HG03139 (cell line): ENCODE measurements around the gene CALML3.

Source experiments
- ATAC-seq: cut with Tn5 transposase; IDR thresholded peaks from one replicate; pipeline ENCODE4 v1.9.1; 2021; ENCODE audit not compliant: unreplicated experiment

The CALML3 gene

DNA sequence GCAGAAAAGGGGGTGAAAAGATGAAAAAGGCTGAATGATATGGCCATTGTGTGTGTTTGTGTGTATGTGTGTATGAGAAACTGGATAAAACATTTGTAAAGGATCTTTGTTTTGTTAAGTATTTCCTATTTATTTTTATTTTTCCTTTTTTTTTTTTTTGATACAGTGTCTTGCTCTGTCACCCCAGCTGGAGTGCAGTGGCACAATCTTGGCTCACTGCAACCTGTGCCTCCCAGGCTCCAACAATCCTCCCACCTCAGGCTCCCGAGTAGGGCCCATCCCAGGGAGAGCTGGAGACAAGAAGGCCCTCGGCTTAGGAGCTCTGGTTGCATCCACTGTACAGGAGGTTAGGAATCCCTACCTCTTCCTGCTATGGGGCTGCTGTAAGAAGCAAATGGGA is 18.5 kb upstream of the CALML3 start:
- no peak for ATAC-seq

DNA sequence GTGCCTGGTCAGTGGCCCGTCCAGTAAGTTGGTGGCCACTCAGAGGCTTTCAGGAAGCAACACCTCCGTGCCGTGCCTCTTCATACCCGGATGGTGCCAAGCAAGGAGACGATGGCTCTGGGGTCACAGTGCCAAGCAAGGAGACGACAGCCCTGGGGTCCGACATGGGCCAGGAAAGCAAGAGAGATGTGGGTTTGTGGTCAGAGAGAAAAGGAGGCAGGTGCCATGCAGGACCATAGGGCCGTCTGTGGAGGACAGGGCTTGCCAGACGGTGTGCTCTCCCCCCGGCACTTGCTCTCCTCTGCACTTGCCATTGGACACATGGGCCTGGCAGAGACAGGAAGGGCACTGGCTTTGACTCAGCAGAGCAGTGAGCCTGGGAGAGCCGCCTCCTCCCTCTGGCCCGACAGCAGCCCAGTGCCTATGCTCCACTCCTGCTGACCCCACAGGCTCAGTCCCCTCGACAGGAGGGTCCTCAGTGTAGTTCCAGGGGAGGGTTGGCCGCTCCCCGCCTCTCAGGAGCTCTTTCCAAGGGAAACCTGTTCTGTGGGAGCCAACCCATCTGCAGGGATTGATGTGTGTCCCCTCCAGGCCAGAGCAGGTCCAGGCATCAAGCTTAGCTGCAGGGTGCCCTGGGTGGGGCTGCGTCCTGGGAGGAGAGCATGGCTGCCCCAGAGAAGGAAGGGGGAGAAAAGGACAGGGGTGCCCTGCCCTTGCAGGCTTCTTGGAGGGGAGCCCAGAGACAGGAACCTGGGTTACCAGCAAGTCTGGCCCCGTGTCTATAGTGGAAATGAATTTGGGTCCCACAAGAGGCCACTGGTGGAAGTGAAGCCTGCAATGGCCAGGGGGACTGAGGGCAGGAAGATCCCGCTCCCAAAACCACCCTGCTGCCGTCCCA is 17.8 kb upstream of the CALML3 start:
- no peak for ATAC-seq

DNA sequence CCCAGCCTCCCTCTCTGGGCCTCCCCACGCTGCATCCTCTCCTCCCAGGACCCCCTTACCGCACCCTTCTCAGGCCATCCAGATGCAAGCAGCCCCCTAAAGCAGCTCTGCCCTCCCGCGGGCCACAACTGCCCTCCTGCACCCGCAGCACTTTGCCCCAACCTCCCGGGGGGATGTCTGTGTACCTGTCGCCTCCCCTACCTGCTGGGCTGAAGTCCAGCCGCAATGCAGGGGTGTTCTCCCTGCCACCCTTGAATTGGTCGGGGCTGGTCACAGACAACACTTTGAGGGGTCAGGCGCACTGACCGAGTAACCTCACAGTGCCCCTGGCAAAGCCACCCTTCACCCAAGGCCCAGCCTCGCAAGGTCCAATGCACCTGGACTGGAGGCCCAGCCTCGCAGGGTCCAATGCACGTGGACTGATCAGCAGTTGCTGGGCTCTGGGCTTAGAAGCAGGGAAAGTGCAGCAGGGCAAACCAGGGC is 17.1 kb upstream of the CALML3 start:
- no peak for ATAC-seq

DNA sequence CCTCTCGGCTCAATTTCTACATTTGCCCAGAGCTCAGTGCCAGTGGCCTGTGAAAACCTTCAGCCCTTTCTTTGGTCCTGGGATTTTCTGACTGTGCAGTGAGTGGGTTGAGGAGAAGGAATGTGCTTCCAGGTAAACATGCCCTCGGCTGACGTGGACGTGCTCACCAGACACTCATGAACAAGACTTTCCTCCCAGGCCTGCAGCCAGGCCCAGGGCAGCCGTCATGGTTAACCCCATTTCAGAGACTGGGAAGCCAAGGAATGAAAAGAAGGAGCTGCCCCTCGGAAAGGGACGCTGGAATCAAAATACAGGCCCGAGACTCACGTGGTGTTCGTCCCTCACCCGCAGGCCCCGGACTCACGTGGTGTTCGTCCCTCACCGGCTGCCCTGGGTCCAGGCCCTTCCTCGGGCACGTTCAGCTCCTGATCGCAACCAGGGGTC is 16.6 kb upstream of the CALML3 start:
- no peak for ATAC-seq

DNA sequence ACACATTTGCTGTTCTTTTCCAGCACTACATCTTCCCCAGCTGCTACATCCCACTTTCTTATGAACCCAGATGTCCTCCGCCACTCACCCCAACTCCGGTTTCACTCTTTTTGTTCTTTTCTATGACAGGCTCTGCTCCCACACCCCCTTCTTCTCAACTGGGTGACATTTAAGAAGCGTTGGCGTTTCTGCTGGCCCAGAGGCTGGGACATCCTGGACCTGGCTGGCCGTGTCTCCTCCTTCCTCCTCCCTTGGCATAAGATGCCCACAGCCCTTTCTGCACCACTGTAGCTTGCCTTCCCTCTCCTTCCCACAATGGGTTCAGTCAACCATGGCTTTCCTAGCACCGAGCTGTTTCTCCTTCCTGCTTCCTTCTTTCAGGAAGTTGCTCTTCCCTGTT is 16.0 kb upstream of the CALML3 start:
- ATAC-seq = no peak

DNA sequence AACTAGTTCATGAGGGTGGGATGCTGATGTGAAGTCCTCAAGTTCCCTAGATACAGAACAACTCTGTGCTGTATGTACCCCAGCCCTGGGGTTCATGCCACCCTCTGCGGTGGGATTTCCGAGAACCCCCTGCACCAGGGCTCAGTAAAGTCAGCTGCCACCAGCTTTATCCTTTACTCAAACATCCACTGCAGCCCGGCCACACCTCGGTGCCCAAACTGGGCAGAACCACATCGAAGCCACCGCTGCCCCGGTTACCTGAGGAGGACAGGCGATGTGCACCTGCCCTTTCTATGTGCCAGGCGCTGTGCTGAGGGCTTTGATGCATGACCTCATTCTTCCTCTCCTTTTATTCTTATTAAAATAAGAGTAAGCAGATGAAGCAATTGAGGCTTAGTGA is 15.5 kb upstream of the CALML3 start:
- no peak for ATAC-seq

DNA sequence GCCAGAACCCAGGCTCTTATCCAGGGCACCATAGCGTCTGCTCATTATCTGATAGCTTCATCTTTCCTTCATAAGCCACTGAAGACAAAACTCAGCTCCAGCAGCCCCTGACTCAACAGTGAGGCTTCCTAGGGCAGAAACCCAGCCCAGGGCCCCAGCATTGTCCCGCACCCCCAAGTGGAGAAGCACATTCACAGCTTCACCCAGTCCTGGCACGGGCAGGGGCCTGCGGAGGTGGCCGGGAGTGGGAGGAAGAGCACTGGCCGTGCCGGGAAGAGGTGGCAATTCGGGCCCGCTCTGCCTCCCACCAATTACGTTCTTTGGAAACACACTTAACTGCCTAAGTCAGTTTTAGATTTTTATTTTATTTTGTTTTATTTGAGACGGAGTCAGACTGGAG is 15.1 kb upstream of the CALML3 start:
- ATAC-seq = no peak

DNA sequence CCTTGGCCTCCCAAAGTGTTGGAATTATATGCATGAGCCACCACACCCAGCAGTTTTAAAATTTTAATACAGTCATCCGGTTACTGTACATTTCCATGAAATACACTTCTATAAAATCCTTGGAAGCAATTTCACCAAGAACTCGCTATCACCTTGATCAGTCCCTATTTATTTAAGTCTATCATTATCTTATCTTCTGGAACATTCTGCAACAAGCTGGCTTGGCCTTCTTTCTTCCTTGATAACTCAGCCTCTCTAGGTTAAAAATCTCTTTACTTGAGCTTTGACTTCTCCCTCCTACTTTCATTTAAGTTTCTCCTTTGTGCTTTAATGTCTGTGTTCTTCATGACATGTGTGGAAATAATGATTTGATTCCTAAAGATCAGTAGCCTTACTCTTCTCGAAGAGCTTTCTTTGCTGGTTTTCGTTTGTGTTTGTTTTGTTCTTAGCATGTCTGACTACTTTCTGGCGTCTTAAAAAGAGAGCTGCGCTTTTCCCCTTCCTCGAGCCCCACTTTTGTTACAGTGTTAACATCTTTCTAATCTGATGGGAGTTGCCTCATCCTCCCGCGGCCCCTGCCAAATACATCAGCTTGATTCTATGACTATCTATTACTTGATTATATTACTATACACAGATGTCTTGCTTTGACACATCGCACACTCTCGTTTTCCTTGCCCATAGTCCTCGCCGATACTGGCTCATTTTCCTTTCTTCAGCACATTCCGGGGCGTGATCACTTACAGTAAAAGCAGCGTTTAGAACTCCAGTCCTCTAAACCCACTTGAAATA is 14.3 kb upstream of the CALML3 start:
- ATAC-seq = no peak

DNA sequence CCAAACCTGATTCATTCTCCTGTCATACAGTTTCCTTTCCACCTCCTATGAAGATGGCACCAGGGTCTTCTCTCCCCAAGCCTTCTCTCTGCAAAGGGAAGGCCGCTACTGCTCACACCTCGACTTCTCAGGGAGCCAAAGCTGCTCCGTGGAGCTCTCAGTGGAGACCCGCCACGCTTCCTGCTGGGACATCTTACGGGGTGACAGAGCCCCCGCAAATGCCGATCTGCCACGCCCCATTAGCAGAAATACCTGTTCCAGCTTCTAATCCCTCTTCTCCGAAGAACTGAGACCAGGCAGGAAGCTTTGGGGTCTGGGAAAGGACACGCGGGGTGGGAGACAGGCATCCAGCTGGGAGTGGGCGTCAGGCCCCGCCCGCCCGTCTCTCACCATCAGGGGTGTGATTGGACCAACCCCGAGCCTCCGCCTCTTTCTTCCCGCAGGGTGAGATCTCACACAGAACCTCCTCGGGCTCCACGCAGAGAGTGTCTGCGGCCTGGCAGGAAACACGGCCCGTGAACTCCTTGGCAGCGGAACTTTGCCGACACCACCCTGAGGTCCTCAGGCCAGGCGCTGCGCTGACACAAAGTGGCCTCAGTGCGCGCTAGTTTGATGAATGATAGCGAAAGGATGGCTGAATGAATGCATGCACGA is 13.4 kb upstream of the CALML3 start:
- no peak for ATAC-seq

DNA sequence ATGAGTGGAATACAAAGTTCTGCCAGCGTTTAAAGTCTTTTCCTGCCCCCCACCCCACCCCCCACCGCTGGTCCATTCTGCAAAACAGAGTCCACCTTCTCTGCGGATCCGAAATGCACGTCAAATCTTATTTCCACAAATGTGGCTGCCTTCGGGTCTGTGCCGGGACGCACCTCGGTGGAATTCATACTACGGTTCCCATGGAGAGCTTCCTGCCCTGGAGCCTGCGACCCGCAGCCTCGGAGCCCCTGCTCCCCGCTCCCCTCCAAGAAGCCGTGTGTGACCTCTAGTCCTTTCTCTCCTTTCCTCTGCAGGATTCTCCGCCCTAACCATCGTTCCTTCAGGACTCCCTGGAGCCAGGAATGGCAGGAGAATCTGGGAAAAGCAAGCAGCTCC is 12.9 kb upstream of the CALML3 start:
- no peak for ATAC-seq

DNA sequence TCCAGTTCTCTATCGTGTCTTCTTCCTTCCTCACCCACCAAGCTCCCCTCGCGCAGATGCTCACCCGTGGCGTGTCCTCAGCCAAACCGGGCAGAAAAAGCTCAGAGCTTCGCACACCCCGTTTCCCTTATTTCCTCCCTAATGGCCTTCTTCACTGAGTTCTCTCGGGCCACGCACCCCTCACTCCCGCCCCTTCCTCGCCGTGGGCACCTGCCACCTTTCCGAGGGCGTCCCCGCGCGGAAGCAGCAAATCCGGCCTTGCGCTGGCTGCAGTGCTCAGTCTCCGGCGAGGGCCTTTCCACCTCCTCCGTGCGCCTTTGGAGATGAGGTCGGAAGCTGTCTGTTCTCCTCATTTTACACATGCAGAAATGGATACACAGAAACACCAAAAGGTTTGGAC is 12.4 kb upstream of the CALML3 start:
- ATAC-seq = no peak

DNA sequence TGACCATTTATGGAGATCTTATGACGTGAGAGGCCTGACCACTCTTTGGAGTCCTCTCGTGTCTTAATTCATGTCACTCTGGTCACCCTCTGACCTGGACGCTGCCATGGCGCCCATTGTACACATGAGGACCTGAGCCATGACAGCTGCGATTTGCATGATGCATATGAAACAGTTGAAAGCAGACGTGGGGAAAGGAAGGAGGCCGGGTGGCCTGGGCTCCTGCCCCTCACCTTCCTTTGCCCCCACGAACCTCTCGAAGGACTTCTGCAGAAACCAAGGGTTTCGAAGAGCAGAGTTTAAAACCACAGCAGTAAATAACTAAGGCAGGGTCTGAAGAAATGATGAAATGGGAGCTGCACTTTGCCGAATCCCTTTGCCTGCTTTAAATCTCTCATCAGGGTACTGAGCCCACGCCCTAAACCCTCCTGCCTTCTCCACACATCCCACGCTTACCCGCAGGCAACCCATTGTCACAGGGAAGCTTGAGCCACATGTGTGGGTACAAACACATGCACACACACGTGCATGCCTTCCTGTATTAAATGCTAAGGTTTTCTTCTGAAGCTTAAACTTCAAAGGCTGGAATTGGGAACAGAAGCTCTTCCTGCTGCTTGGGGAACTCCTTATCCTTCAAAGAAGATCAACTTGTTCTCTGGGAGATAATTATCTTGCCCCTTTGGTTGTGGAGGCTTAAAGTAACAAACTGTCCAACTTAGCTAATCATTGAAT is 11.7 kb upstream of the CALML3 start:
- ATAC-seq = no peak

DNA sequence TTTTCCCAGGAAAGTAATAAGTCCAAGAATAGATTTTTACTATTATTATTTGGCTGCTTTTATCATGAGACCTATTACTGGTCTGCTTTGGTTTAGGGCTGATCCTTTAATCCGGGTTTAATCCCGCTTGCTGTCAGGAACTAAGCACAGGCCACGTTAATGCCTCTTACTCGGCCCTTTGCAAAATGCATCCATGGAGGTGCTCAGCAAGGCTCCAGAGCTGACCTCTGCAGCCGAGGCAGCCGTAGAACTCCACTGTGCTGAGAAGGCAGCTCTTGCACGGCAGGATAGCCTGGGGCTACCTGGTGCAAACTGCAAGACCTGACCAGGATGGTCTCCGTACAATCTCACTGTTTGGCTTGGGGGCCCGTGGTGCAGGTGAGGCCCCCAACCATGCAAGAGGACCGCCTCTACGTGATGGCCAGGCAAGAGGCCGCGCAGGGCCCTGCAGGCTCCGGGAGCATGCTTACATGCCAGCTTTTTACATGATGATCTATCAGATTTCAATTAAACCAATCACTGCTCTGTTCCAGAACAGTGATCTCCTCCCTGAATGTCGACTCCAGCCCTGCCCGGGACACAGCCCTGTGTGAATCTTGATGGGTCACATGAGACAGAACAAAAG is 10.4 kb upstream of the CALML3 start:
- ATAC-seq = no peak

DNA sequence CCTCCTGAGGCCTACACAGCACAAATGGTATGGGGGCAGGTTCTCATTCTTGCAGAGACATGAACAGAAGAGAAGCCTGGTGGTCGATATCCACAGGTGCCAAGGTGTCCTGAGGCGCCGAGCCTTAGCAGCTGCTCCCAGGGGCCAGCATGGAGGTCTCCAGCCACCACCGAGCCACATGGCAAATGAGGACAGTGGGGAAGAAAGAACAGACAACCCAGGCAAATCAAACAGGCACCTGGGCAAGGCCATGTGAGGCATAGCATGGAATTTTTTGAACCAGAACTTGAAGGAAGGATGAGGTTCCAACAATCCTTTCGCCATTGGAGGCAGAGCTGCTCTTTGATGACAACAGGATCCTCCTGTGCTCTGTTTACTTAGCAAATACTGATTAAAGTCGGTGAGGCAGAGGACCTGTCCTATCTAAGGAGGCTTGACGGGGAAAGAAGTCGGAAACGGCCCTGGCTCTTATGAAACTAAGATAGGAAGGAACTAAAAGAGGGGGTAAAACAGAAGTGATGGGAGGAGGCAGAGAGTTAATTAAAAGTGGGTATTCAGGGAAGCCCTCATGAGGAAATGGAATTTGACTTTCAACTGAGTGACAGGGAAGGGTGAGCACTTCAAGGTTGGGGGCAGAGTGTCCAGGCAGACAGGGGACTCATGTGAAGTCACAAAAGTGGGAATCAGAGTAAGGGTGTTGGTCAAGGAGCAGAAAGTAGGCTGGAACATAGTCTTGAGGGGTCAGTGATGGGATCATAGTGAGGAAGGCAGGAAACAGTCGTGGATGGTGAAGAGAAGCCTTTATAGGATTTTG is 8.6 kb upstream of the CALML3 start:
- no peak for ATAC-seq

DNA sequence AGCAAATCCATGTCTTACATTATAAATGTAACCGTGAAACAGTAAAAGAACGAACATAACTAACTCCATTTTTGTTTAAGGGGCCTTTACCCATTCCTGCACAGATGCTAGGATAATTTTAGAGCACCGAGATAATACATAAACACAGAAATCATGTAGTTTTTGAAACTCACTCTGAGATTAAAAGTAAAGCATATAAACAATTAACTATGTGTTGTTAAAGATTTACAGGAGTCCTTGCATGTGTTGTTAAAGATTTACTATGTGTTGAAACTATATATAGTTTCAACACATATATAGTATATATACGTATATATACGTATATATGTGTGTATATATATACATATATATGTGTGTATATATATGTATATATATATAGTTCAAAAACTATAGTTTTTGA is 7.2 kb upstream of the CALML3 start:
- no peak for ATAC-seq

DNA sequence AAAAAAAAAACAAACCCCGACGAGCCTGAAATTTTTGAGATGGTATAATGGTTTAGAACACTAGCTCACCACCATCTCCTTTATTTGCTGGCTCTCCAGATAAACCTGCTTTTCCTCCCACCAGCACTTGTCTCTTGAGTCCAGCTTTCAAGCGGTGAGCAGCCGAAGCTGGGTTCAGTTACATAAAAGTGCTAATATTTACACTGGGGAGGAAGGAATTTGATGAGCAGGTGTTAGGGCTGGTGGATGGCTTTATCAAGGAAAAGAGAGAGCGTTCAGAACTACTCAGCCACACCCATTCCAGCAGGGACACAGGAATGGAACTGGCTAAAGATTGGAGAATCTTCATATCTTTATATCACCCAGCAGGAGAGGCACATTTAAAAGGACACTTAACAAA is 6.6 kb upstream of the CALML3 start:
- no peak for ATAC-seq

DNA sequence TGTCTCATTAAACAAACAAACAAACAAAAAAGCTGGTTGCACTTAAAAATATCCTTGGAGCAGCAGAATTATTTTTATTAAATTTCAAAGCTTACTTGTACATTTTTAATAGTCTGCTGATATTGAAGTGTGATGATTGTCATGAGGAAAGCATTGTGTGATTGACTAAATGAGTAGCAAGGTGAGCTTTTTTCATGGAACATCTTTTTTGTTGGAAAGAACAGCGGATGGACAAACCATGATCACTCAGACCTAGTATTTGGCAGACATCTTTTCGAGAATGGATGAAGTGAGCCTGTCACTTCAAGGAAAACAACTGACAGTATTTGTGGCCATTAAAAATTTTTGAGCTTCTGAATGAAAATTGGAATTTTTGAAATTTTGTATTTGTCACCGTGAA is 5.7 kb upstream of the CALML3 start:
- no peak for ATAC-seq

DNA sequence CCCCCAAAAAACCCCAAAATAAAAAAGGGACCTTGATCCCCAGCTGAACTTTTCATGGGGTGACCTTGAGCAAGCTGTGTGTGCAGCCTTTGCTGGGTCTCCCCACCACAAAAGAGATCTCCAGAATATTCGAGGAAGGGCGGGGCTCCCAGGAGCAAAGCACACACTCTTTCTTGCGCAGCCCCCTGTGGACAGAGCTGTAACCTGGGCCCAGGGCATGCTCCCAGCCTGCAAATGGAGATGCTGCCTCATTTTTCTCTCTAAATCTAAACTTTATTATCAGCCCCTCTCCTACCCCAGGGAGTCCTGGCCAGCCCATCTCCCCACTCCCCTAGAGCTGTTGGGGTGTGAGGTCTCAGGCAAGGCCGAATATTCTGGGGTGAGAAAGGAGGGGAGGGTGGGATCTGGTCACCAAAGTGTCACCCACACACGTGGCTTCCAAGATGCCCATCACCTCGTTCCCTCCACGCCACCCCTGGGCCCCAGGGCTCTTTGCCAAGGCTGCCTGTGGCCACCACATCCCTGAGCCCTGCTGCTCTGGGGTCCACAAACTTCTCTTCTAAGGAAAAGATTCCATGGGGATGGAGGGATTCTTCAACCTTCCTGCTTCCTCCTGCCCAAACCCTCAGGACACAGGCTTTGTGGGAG is 1.7 kb upstream of the CALML3 start:
- no peak for ATAC-seq
